IMR-90 (cell line): ENCODE data around the gene GAR1. TPM values are rescaled to one million over a fixed set of nuclear protein-coding genes. Genes with fewer than 3 reads are reported as not detected.

Source experiments
- ATAC-seq: fragments of 200-7000 bp; cut with Tn5 transposase; 2 replicates; pipeline ENCODE4 v1.9.1; 2020; ENCODE audit warnings: low read depth, mild to moderate bottlenecking, moderate library complexity
- BruUV-seq: library from RNA; stranded (reverse); fragments of 400-500 nt; replicated peaks from 2 replicates; lab custom pipeline; 2021; lab: Mats Ljungman, UMichigan
- CTCF ChIA-PET: fragments of 300-600 bp; formaldehyde crosslinking; extraction: SDS; loops from one replicate; lab custom pipeline; 2021; ENCODE audit warnings: antibody characterized with exemption; lab: Yijun Ruan, JAX
- POLR2A ChIA-PET: fragments of 300-600 bp; sonication (Branson Sonifier 250); formaldehyde crosslinking; loops from one replicate; lab custom pipeline; 2022; ENCODE audit warnings: antibody characterized with exemption; ENCODE audit not compliant: unreplicated experiment; lab: Charles Lee
- DNase-seq: peaks from one replicate; pipeline ENCODE4 v3.0.0; 2013
- H2AFZ ChIP-seq: replicated peaks from 2 replicates; pipeline ENCODE3; 2013; ENCODE audit warnings: low read length, mild to moderate bottlenecking; ENCODE audit not compliant: poor library complexity
- H2AK5ac ChIP-seq: 2 replicates; pipeline ENCODE4 v1.6.1; 2013; ENCODE audit warnings: low read depth, low read length, inconsistent platforms
- H2AK9ac ChIP-seq: replicated peaks from 2 replicates; pipeline ENCODE3; 2013; ENCODE audit warnings: mild to moderate bottlenecking, low read depth, low read length, moderate library complexity; ENCODE audit not compliant: poor library complexity
- H2BK120ac ChIP-seq: 2 replicates; pipeline ENCODE4 v1.6.1; 2013; ENCODE audit warnings: low read depth, low read length, inconsistent platforms
- H2BK15ac ChIP-seq: 3 replicates; pipeline ENCODE4 v1.6.1; 2013; ENCODE audit warnings: low read depth, low read length, inconsistent platforms
- H2BK20ac ChIP-seq: 2 replicates; pipeline ENCODE4 v1.6.1; 2013; ENCODE audit warnings: low read depth, mild to moderate bottlenecking, inconsistent platforms, low read length, moderate library complexity
- H2BK5ac ChIP-seq: 2 replicates; pipeline ENCODE4 v1.6.1; 2013; ENCODE audit warnings: mild to moderate bottlenecking, low read depth, low read length, inconsistent platforms; ENCODE audit not compliant: poor library complexity, severe bottlenecking
- H3K14ac ChIP-seq: replicated peaks from 2 replicates; pipeline ENCODE4 v1.6.1; 2013; ENCODE audit warnings: low read depth, low read length, inconsistent platforms
- H3K18ac ChIP-seq: 2 replicates; pipeline ENCODE4 v1.6.1; 2013; ENCODE audit warnings: low read depth, low read length, control low read depth
- H3K23ac ChIP-seq: 2 replicates; pipeline ENCODE4 v1.6.1; 2013; ENCODE audit warnings: low read depth, low read length, inconsistent platforms
- H3K27ac ChIP-seq: 2 replicates; pipeline ENCODE4 v1.5.1; 2013; ENCODE audit warnings: mild to moderate bottlenecking, control low read depth, low read length; ENCODE audit not compliant: insufficient read depth
- H3K27me3 ChIP-seq: 2 replicates; pipeline ENCODE4 v1.6.1; 2013; ENCODE audit warnings: low read length; ENCODE audit not compliant: control insufficient read depth, insufficient read depth
- H3K36me3 ChIP-seq: 2 replicates; pipeline ENCODE4 v1.6.1; 2013; ENCODE audit warnings: low read length, mixed read lengths; ENCODE audit not compliant: control insufficient read depth, insufficient read depth
- H3K4ac ChIP-seq: 2 replicates; pipeline ENCODE4 v1.6.1; 2013; ENCODE audit warnings: low read depth, low read length, inconsistent platforms
- H3K4me1 ChIP-seq: 2 replicates; pipeline ENCODE4 v1.6.1; 2013; ENCODE audit warnings: low read length, mixed read lengths; ENCODE audit not compliant: control insufficient read depth, insufficient read depth
- H3K4me2 ChIP-seq: 2 replicates; pipeline ENCODE4 v1.6.1; 2013; ENCODE audit warnings: low read depth, mild to moderate bottlenecking, control low read depth, low read length, moderate library complexity
- H3K4me3 ChIP-seq: 2 replicates; pipeline ENCODE4 v1.5.1; 2013; ENCODE audit warnings: low read depth, mild to moderate bottlenecking, control low read depth, low read length, moderate library complexity; ENCODE audit not compliant: insufficient read depth
- H3K56ac ChIP-seq: 2 replicates; pipeline ENCODE4 v1.6.1; 2013; ENCODE audit warnings: low read length, inconsistent platforms; ENCODE audit not compliant: insufficient read depth; ENCODE audit errors: extremely low read depth
- H3K79me1 ChIP-seq, 2 experiments: 2 replicates each; pipeline ENCODE4 v1.6.1; 2013; ENCODE audit warnings: low read length in 2 of 2, inconsistent platforms in 1 of 2, low read depth in 1 of 2
- H3K9ac ChIP-seq: 2 replicates; pipeline ENCODE4 v1.6.1; 2013; ENCODE audit warnings: low read depth, low read length, control low read depth
- H3K9me1 ChIP-seq: 2 replicates; pipeline ENCODE4 v1.6.1; 2013; ENCODE audit warnings: low read length, inconsistent platforms; ENCODE audit not compliant: insufficient read depth
- H3K9me3 ChIP-seq: 2 replicates; pipeline ENCODE4 v1.6.1; 2013; ENCODE audit warnings: low read length; ENCODE audit not compliant: control insufficient read depth, insufficient read depth
- H4K20me1 ChIP-seq: 2 replicates; pipeline ENCODE4 v1.6.1; 2013; ENCODE audit warnings: low read length, inconsistent platforms; ENCODE audit not compliant: insufficient read depth
- H4K5ac ChIP-seq: 2 replicates; pipeline ENCODE4 v1.6.1; 2013; ENCODE audit warnings: mild to moderate bottlenecking, low read depth, low read length, control low read depth
- H4K8ac ChIP-seq, 2 experiments: 2 replicates each; pipeline ENCODE4 v1.6.1; 2013; ENCODE audit warnings: low read depth in 2 of 2, low read length in 2 of 2, control low read depth in 1 of 2, inconsistent platforms in 1 of 2
- H4K91ac ChIP-seq: 2 replicates; pipeline ENCODE4 v1.6.1; 2013; ENCODE audit warnings: low read depth, low read length, inconsistent platforms; ENCODE audit not compliant: insufficient read depth
- CEBPB ChIP-seq: IDR thresholded peaks from 2 replicates; pipeline ENCODE4 v1.6.1; 2012; ENCODE audit warnings: low read depth, low read length, improper control_type of control experiment
- WGBS, 2 experiments: methylation state at CpG; one replicate each; pipeline versions ENCODE4 v1.1.5 to v1.1.7; 2013; ENCODE audit warnings: missing lambda C conversion rate in 2 of 2; ENCODE audit not compliant: insufficient read length in 1 of 2; ENCODE audit errors: extremely low coverage in 2 of 2; 5-methylcytosine and 5-hydroxymethylcytosine counted together
- dilution Hi-C: fragments of 300-500 bp; cut with HindIII; formaldehyde crosslinking; loops from one replicate; pipeline ENCODE4 v1.14.3; 2018; ENCODE audit warnings: low sequenced_read_pairs; ENCODE audit not compliant: unreplicated experiment
- in situ Hi-C: fragments of 300-500 bp; cut with MboI; formaldehyde crosslinking; loops from 3 replicates; pipeline ENCODE4 v1.14.3; 2019; ENCODE audit warnings: low sequenced_read_pairs, inconsistent platforms, mixed read lengths
- intact Hi-C: fragments of 100-400 bp; cut with micrococcal nuclease; formaldehyde crosslinking; loops from 2 replicates; pipeline ENCODE4 v1.10.0; 2022
- polyA plus RNA-seq, 3 experiments: library from polyadenylated mRNA; depleted of rRNA; stranded (reverse); fragments of >200 nt; gene quantifications; 2 replicates each; pipeline ENCODE4 v1.2.3, GENCODE V29; 2012; ENCODE audit warnings: low replicate concordance in 1 of 3
- total RNA-seq: library from RNA; depleted of rRNA; stranded (reverse); fragments of >200 nt; gene quantifications from 2 replicates; pipeline ENCODE4 v1.2.3, GENCODE V29; 2012
- TF ChIP-seq, protein P1 (sequence below): fragments of 150-350 bp; IDR thresholded peaks from 2 replicates; pipeline ENCODE4 v1.6.1; 2016; ENCODE audit warnings: low read depth, mild to moderate bottlenecking, low read length, moderate library complexity, borderline replicate concordance

GAR1 gene
- total and polyA plus RNA-seq, 2 of the 4 experiments (the other 2 are of a cell fraction), result 1.1 to 22.0 TPM

DNA sequence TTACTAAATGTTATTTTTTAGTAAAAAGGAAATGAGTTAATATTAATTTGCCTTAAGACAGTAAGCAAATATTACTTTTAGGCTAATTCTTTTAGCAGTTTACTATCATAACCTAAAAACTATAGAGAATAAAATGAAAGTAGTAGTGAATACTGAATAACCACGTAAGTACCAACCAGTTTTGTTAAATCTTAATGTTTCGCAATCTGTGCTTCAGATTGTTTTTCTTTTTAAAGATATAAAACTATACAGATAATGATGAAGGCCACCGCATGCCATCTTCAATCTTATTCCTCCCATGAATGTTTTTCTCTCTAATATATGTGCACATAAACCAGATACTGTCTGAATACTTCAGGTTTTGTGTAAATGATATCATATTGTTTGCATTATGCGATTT lies 18.2 kb downstream of the GAR1 start:
- no peak overlapping the region for H4K8ac ChIP-seq
- TF ChIP-seq CEBPB, result peak; percentile 81
- TF ChIP-seq, protein P1, sequence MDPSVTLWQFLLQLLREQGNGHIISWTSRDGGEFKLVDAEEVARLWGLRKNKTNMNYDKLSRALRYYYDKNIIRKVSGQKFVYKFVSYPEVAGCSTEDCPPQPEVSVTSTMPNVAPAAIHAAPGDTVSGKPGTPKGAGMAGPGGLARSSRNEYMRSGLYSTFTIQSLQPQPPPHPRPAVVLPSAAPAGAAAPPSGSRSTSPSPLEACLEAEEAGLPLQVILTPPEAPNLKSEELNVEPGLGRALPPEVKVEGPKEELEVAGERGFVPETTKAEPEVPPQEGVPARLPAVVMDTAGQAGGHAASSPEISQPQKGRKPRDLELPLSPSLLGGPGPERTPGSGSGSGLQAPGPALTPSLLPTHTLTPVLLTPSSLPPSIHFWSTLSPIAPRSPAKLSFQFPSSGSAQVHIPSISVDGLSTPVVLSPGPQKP, result no peak
- no peak overlapping the region for H2BK20ac ChIP-seq
- H3K9me3 ChIP-seq, result no peaks in the 10 kb centered on the region
- no peak overlapping the region for H3K23ac ChIP-seq
- intact Hi-C loops, result no loop called here
- POLR2A ChIA-PET, result no interaction called here
- no peak overlapping the region for H3K14ac ChIP-seq
- H2AK5ac ChIP-seq, result no peak overlapping the region
- H3K9ac ChIP-seq, result no peak overlapping the region
- no peak overlapping the region for H3K18ac ChIP-seq
- DNase-seq (no peak), ATAC-seq (no peak)
- H4K5ac ChIP-seq, result no peak overlapping the region
- no peak overlapping the region for H3K27ac ChIP-seq
- no peaks in the 10 kb centered on the region for H3K4me1 ChIP-seq
- H3K4me2 ChIP-seq, result no peak overlapping the region
- dilution Hi-C loops, result no loop called here
- H3K56ac ChIP-seq, result no peak overlapping the region
- H4K20me1 ChIP-seq, result no peaks in the 10 kb centered on the region
- no peak overlapping the region for H2AFZ ChIP-seq
- H3K36me3 ChIP-seq, result no peaks in the 10 kb centered on the region
- H3K79me1 ChIP-seq, result no peaks in the 10 kb centered on the region
- CTCF ChIA-PET, result interaction anchor here (0.6 to 1.4 kb wide), 2 partner anchors 17 to 412 kb away, joined by 3 read pairs; no protein-coding TSS in a partner anchor
- in situ Hi-C loops, result no loop called here
- H2BK5ac ChIP-seq, result no peak overlapping the region
- no CpG with 5 or more reads among the region's 4 CpGs for WGBS, 2 experiments
- no peak overlapping the region for H3K4me3 ChIP-seq
- H3K27me3 ChIP-seq, result no peaks in the 10 kb centered on the region
- H2AK9ac ChIP-seq, result no peak overlapping the region
- no peak overlapping the region for H3K4ac ChIP-seq
- no peak overlapping the region for H2BK120ac ChIP-seq
- BruUV-seq, result no TSS peak
- no peak overlapping the region for H4K91ac ChIP-seq
- H3K9me1 ChIP-seq, result no peaks in the 10 kb centered on the region
- H2BK15ac ChIP-seq, result no peak overlapping the region
